HepG2 (cell line): ENCODE data around the gene PRMT5. TPM values are rescaled to one million over a fixed set of nuclear protein-coding genes. Genes with fewer than 3 reads are reported as not detected.

Experiments used
- BCL3 ChIP-seq: sonication (generic); formaldehyde crosslinking; IDR thresholded peaks from 2 replicates; pipeline ENCODE4 v1.5.1; 2020; ENCODE audit warnings: mild to moderate bottlenecking, missing genetic modification reagents, moderate library complexity
- ETV5 ChIP-seq: IDR thresholded peaks from 2 replicates; pipeline ENCODE4 v1.6.1; 2018; ENCODE audit warnings: missing biosample characterization, missing genetic modification reagents, inconsistent platforms, borderline replicate concordance
- GATAD2A ChIP-seq: IDR thresholded peaks from 2 replicates; pipeline ENCODE4 v1.6.1; 2016
- HINFP ChIP-seq: sonication (generic); formaldehyde crosslinking; IDR thresholded peaks from 2 replicates; pipeline ENCODE4 v1.4.0; 2020; ENCODE audit warnings: low read depth, mild to moderate bottlenecking, missing genetic modification reagents
- HMGXB4 ChIP-seq, 2 experiments: sonication (generic) in 1 of 2; formaldehyde crosslinking in 1 of 2; IDR thresholded peaks; 2 replicates each; pipeline versions ENCODE4 v1.4.0 to v1.6.1; 2018 to 2020; ENCODE audit warnings: missing genetic modification reagents in 2 of 2, borderline replicate concordance in 1 of 2, low read depth in 1 of 2, mild to moderate bottlenecking in 1 of 2, missing biosample characterization in 1 of 2
- HOMEZ ChIP-seq: IDR thresholded peaks from 2 replicates; pipeline ENCODE4 v1.6.1; 2016; ENCODE audit warnings: low read depth
- LCORL ChIP-seq, 2 experiments: fragments of 450-650 bp in 1 of 2; sonication (generic) in 1 of 2; formaldehyde crosslinking in 1 of 2; IDR thresholded peaks; 2 replicates each; pipeline versions ENCODE4 v1.5.0 to v1.6.1; 2017 to 2020; ENCODE audit warnings: antibody characterized with exemption in 1 of 2, missing genetic modification reagents in 1 of 2
- MBD4 ChIP-seq: IDR thresholded peaks from 2 replicates; pipeline ENCODE4 v1.6.1; 2012; ENCODE audit warnings: low read length, inconsistent platforms, borderline replicate concordance
- NR3C1 ChIP-seq: sonication (generic); formaldehyde crosslinking; IDR thresholded peaks from 2 replicates; pipeline ENCODE4 v1.4.0; 2020; ENCODE audit warnings: missing genetic modification reagents
- PHB2 ChIP-seq: fragments of 450-650 bp; IDR thresholded peaks from 2 replicates; pipeline ENCODE4 v1.6.1; 2018; ENCODE audit not compliant: partially characterized antibody
- PLRG1 ChIP-seq: fragments of 450-650 bp; conservative IDR thresholded peaks from 2 replicates; pipeline ENCODE4 v1.6.1; 2016
- PPARG ChIP-seq: conservative IDR thresholded peaks from 2 replicates; pipeline ENCODE4 v1.6.1; 2016; ENCODE audit warnings: missing biosample characterization, missing genetic modification reagents
- ZFX ChIP-seq: sonication (generic); formaldehyde crosslinking; IDR thresholded peaks from 2 replicates; pipeline ENCODE4 v1.4.0; 2020; ENCODE audit warnings: mild to moderate bottlenecking, low read depth, missing genetic modification reagents, moderate library complexity
- ZMYM4 ChIP-seq: sonication (generic); formaldehyde crosslinking; IDR thresholded peaks from 2 replicates; pipeline ENCODE4 v1.8.1; 2023; ENCODE audit warnings: mild to moderate bottlenecking, missing genetic modification reagents
- ZNF10 ChIP-seq: sonication (generic); formaldehyde crosslinking; IDR thresholded peaks from 2 replicates; pipeline ENCODE4 v1.4.0; 2020; ENCODE audit warnings: mild to moderate bottlenecking, low read depth, missing genetic modification reagents, borderline replicate concordance
- ZNF20 ChIP-seq: sonication (generic); formaldehyde crosslinking; IDR thresholded peaks from 2 replicates; pipeline ENCODE4 v1.4.0; 2020; ENCODE audit warnings: mild to moderate bottlenecking, moderate library complexity, missing genetic modification reagents
- ZNF335 ChIP-seq: sonication (generic); formaldehyde crosslinking; IDR thresholded peaks from 2 replicates; pipeline ENCODE4 v1.4.0; 2020; ENCODE audit warnings: missing genetic modification reagents
- ZNF776 ChIP-seq: sonication (generic); formaldehyde crosslinking; IDR thresholded peaks from 2 replicates; pipeline ENCODE4 v1.4.0; 2020; ENCODE audit warnings: mild to moderate bottlenecking, missing genetic modification reagents
- ZNF788 ChIP-seq: sonication (generic); formaldehyde crosslinking; IDR thresholded peaks from 2 replicates; pipeline ENCODE4 v1.5.0; 2020; ENCODE audit warnings: mild to moderate bottlenecking, missing genetic modification reagents, borderline replicate concordance
- ZNF878 ChIP-seq: sonication (generic); formaldehyde crosslinking; IDR thresholded peaks from 2 replicates; pipeline ENCODE4 v1.8.1; 2023; ENCODE audit warnings: mild to moderate bottlenecking, missing genetic modification reagents, moderate library complexity
- ZSCAN25 ChIP-seq: sonication (generic); formaldehyde crosslinking; IDR thresholded peaks from 2 replicates; pipeline ENCODE4 v1.8.0; 2022; ENCODE audit warnings: mild to moderate bottlenecking, missing genetic modification reagents
- polyA plus RNA-seq, 8 experiments: library from polyadenylated mRNA; depleted of rRNA in 3 of 8; stranded (reverse) in 7 of 8; unstranded in 1 of 8; fragments of >200 nt; fragmentation: Illumina TruSeq in 4 of 8; extraction: Trizol in 4 of 8; gene quantifications; 2 replicates each; pipeline versions ENCODE4 v1.2.1 to v1.2.3, GENCODE V29; 2011 to 2016; ENCODE audit warnings: low read depth in 4 of 8, missing spikeins in 1 of 8, mixed read lengths in 1 of 8; ENCODE audit not compliant: insufficient read depth in 1 of 8
- total RNA-seq, 5 experiments: library from RNA; depleted of rRNA; stranded (reverse); fragments of >200 nt; fragmentation: Illumina TruSeq; extraction: Trizol; gene quantifications; 2 replicates each; pipeline ENCODE4 v1.2.3, GENCODE V29; 2016; ENCODE audit warnings: low read depth in 1 of 5
- TF ChIP-seq, protein P1 (sequence below): sonication (generic); formaldehyde crosslinking; IDR thresholded peaks from 2 replicates; pipeline ENCODE4 v1.5.1; 2020; ENCODE audit warnings: mild to moderate bottlenecking, missing genetic modification reagents, borderline replicate concordance

The PRMT5 gene
- total and polyA plus RNA-seq, 2 of the 13 experiments (the other 11 are each of a cell fraction or from before 2014, with no cell fraction given): 210 to 354 TPM

- TF ChIP-seq BCL3: no peak
- TF ChIP-seq ZNF10 (CRISPR knock-in tag): no peak
- TF ChIP-seq, protein P1, sequence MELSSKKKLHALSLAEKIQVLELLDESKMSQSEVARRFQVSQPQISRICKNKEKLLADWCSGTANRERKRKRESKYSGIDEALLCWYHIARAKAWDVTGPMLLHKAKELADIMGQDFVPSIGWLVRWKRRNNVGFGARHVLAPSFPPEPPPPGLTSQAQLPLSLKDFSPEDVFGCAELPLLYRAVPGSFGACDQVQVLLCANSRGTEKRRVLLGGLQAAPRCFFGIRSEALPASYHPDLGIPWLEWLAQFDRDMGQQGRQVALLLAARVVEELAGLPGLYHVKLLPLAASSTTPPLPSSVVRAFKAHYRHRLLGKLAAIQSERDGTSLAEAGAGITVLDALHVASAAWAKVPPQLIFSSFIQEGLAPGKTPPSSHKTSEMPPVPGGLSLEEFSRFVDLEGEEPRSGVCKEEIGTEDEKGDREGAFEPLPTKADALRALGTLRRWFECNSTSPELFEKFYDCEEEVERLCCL: no peak
- 0 out of 2 replicates have a peak, but pooled peaks have one; percentile 8 for TF ChIP-seq ZNF878 (CRISPR knock-in tag)
- TF ChIP-seq MBD4: no peak
- TF ChIP-seq ZNF20: no peak
- 0 out of 2 replicates have a peak, but pooled peaks have one; percentile 19 for TF ChIP-seq ZNF335 (CRISPR knock-in tag)
- TF ChIP-seq ZNF776 (CRISPR knock-in tag): no peak
- TF ChIP-seq LCORL (IDR thresholded peaks at IDR 0.05): no peak
- peak; percentile 34; the same call in 1 of the 2 replicates for TF ChIP-seq LCORL (CRISPR knock-in tag; IDR thresholded peaks at IDR 0.05)
- TF ChIP-seq NR3C1: no peak
- TF ChIP-seq HOMEZ (CRISPR knock-in tag): no peak
- TF ChIP-seq ZSCAN25 (CRISPR knock-in tag): no peak
- TF ChIP-seq HMGXB4 (CRISPR knock-in tag; IDR thresholded peaks at IDR 0.05; ENCODE audit: borderline replicate concordance in 1 of 2, low read depth in 1 of 2): peak in 1 of 2 experiments; percentile 58; a peak in 1 of 4 replicates
- TF ChIP-seq HINFP: 0 out of 2 replicates have a peak, but pooled peaks have one; percentile 71
- no peak for TF ChIP-seq PPARG (CRISPR knock-in tag)
- TF ChIP-seq ZMYM4 (CRISPR knock-in tag): no peak
- no peak for TF ChIP-seq PLRG1
- TF ChIP-seq PHB2: no peak
- TF ChIP-seq ZFX (CRISPR knock-in tag): no peak; the same call in 1 of the 2 replicates
- no peak for TF ChIP-seq ETV5 (CRISPR knock-in tag)
- TF ChIP-seq GATAD2A (CRISPR knock-in tag): peak; percentile 51; the same call in 1 of the 2 replicates
- no peak for TF ChIP-seq ZNF788
These were observed 28.9 kb downstream of the PRMT5 start (continued) for GRCh38 chr14:22900081-22900799.
